ENCODE data around the gene MED12L.

The MED12L gene

GRCh38 chr3:151462278-151462780, 376.9 kb downstream of the MED12L start:
- no peaks in the 10 kb centered on the region for H3K9me3 ChIP-seq (replicated peaks; ENCODE audit: insufficient read depth, low read length)
- no peaks in the 10 kb centered on the region for H3F3A ChIP-seq (ENCODE audit: insufficient read depth, low read length)
- TF ChIP-seq EZH2 (optimal IDR thresholded peaks at IDR 0.05; ENCODE audit: low read depth, low read length) (no peak), EZH2phosphoT487 (IDR thresholded peaks at IDR 0.05; ENCODE audit: low read length) (no peak), CTCF (IDR thresholded peaks at IDR 0.05; ENCODE audit: low read length) (no peak)
- no peaks in the 10 kb centered on the region for H3K9me2 ChIP-seq (replicated peaks; ENCODE audit: insufficient read depth, low read length)
- H3K9ac ChIP-seq (ENCODE audit: low read length): no peak overlapping the region
- no peaks in the 10 kb centered on the region for H3K36me3 ChIP-seq (replicated peaks; ENCODE audit: insufficient read depth, low read length)
- H4K20me1 ChIP-seq (ENCODE audit: insufficient read depth, low read length): no peaks in the 10 kb centered on the region
- DNase-seq: no peak
- no peak overlapping the region for H3K4me3 ChIP-seq (ENCODE audit: low read length)
- no peak overlapping the region for H3K4me2 ChIP-seq (ENCODE audit: low read depth, low read length)
- no peaks in the 10 kb centered on the region for H3K79me2 ChIP-seq (ENCODE audit: low read length)
- no peak overlapping the region for H2AFZ ChIP-seq (ENCODE audit: low read length)
- no peak overlapping the region for H3K27ac ChIP-seq (ENCODE audit: low read length)
- H3K27me3 ChIP-seq (replicated peaks; ENCODE audit: insufficient read depth, low read length): no peaks in the 10 kb centered on the region
- H3K4me1 ChIP-seq (ENCODE audit: low read length): no peaks in the 10 kb centered on the region

- no peak overlapping the region for H3K4me2 ChIP-seq (ENCODE audit: low read depth, low read length)
- TF ChIP-seq EZH2phosphoT487 (IDR thresholded peaks at IDR 0.05; ENCODE audit: low read length) (no peak), EZH2 (optimal IDR thresholded peaks at IDR 0.05; ENCODE audit: low read depth, low read length) (no peak), CTCF (IDR thresholded peaks at IDR 0.05; ENCODE audit: low read length) (no peak)
- H3F3A ChIP-seq (ENCODE audit: insufficient read depth, low read length): no peaks in the 10 kb centered on the region
- H3K9me3 ChIP-seq (replicated peaks; ENCODE audit: insufficient read depth, low read length): no peaks in the 10 kb centered on the region
- no peak overlapping the region for H3K27ac ChIP-seq (ENCODE audit: low read length)
- no peak overlapping the region for H3K4me3 ChIP-seq (ENCODE audit: low read length)
- no peaks in the 10 kb centered on the region for H3K4me1 ChIP-seq (ENCODE audit: low read length)
- H3K27me3 ChIP-seq (replicated peaks; ENCODE audit: insufficient read depth, low read length): no peaks in the 10 kb centered on the region
- H2AFZ ChIP-seq (ENCODE audit: low read length): no peak overlapping the region
- no peak overlapping the region for H3K9ac ChIP-seq (ENCODE audit: low read length)
- no peaks in the 10 kb centered on the region for H3K9me2 ChIP-seq (replicated peaks; ENCODE audit: insufficient read depth, low read length)
- no peaks in the 10 kb centered on the region for H4K20me1 ChIP-seq (ENCODE audit: insufficient read depth, low read length)
- no peak for DNase-seq
- no peaks in the 10 kb centered on the region for H3K36me3 ChIP-seq (replicated peaks; ENCODE audit: insufficient read depth, low read length)
- H3K79me2 ChIP-seq (ENCODE audit: low read length): no peaks in the 10 kb centered on the region
These were observed 377.5 kb downstream of the MED12L start for GRCh38 chr3:151462991-151463390.

GRCh38 chr3:151467069-151467468, 381.6 kb downstream of the MED12L start:
- no peak for DNase-seq
- no peak for TF ChIP-seq EZH2 (optimal IDR thresholded peaks at IDR 0.05; ENCODE audit: low read depth, low read length)
- TF ChIP-seq EZH2phosphoT487 (IDR thresholded peaks at IDR 0.05; ENCODE audit: low read length): no peak
- no peak for TF ChIP-seq CTCF (IDR thresholded peaks at IDR 0.05; ENCODE audit: low read length)
- Histone ChIP-seq H3F3A (ENCODE audit: insufficient read depth, low read length) (no peaks in the 10 kb centered on the region), H3K4me1 (ENCODE audit: low read length) (no peaks in the 10 kb centered on the region), H3K9me2 (replicated peaks; ENCODE audit: insufficient read depth, low read length) (no peaks in the 10 kb centered on the region), H3K9ac (ENCODE audit: low read length) (no peak overlapping the region), H3K4me2 (ENCODE audit: low read depth, low read length) (no peak overlapping the region), H3K36me3 (replicated peaks; ENCODE audit: insufficient read depth, low read length) (no peaks in the 10 kb centered on the region), H3K79me2 (ENCODE audit: low read length) (no peaks in the 10 kb centered on the region), H2AFZ (ENCODE audit: low read length) (no peak overlapping the region), H3K27ac (ENCODE audit: low read length) (no peak overlapping the region), H3K9me3 (replicated peaks; ENCODE audit: insufficient read depth, low read length) (no peaks in the 10 kb centered on the region), H3K4me3 (ENCODE audit: low read length) (no peak overlapping the region), H4K20me1 (ENCODE audit: insufficient read depth, low read length) (no peaks in the 10 kb centered on the region), H3K27me3 (replicated peaks; ENCODE audit: insufficient read depth, low read length) (no peaks in the 10 kb centered on the region)
